Measurements from ENCODE around the gene TAX1BP3. TPM values are rescaled to one million over a fixed set of nuclear protein-coding genes. Genes with fewer than 3 reads are reported as not detected.

The TAX1BP3 gene
- total RNA-seq, 2 experiments from 2014 or later = 19.8 to 24.3 TPM

GRCh38 chr17:3698139-3698538, 29.8 kb upstream of the TAX1BP3 start:
- Histone ChIP-seq H3K9me3 (ENCODE audit: low read length) (peaks cover 13% of the 10 kb centered on the region; the same call in 1 of the 2 replicates), H3K79me2 (ENCODE audit: insufficient read depth, low read depth, low read length) (peaks cover 27% of the 10 kb centered on the region), H3K27ac (ENCODE audit: low read depth, low read length, poor library complexity, severe bottlenecking) (no peak overlapping the region), H4K20me1 (ENCODE audit: insufficient read depth, low read length) (no peaks in the 10 kb centered on the region), H2AFZ (ENCODE audit: low read length) (no peak overlapping the region), H3K4me2 (ENCODE audit: low read length) (no peak overlapping the region), H3K4me3 (ENCODE audit: low read depth, low read length, poor library complexity, severe bottlenecking) (no peak overlapping the region), H3K36me3 (ENCODE audit: insufficient read depth, low read length) (peaks cover 38% of the 10 kb centered on the region), H3K4me1 (ENCODE audit: insufficient read depth, low read length, poor library complexity, severe bottlenecking) (peaks cover 15% of the 10 kb centered on the region), H3K9me2 (ENCODE audit: insufficient read depth, low read length) (no peaks in the 10 kb centered on the region)
- ChIA-PET CTCF (ENCODE audit: unreplicated experiment) (no interaction called here), POLR2A (interaction anchor here (1.5 kb wide), 1 partner anchor 13 kb away, joined by 4 read pairs; no protein-coding TSS in a partner anchor)
- intact Hi-C loops (cut with micrococcal nuclease; ENCODE audit: unreplicated experiment) = no loop called here
- TF ChIP-seq CTCF (conservative IDR thresholded peaks at IDR 0.05; ENCODE audit: low read length) (no peak), EZH2phosphoT487 (IDR thresholded peaks at IDR 0.05; ENCODE audit: borderline replicate concordance, low read depth, low read length) (no peak)
- no peak for DNase-seq (ENCODE audit: low spot score)
- no TSS peak for BruUV-seq (replicated peaks)

- H3K9me3 ChIP-seq (ENCODE audit: low read length) = peaks cover 13% of the 10 kb centered on the region; the same call in 1 of the 2 replicates
- H3K79me2 ChIP-seq (ENCODE audit: insufficient read depth, low read depth, low read length) = peaks cover 38% of the 10 kb centered on the region
- BruUV-seq (replicated peaks) = no TSS peak
- no peak overlapping the region for H2AFZ ChIP-seq (ENCODE audit: low read length)
- CTCF ChIA-PET (ENCODE audit: unreplicated experiment) = no interaction called here
- peak overlapping the region; percentile 79 for H3K4me3 ChIP-seq (ENCODE audit: low read depth, low read length, poor library complexity, severe bottlenecking)
- POLR2A ChIA-PET = interaction anchor here (1.1 to 4.3 kb wide), 5 partner anchors 13 to 30 kb away, joined by 4 to 22 read pairs (median 4); partner anchors contain the start of gene HASPIN
- peaks cover 31% of the 10 kb centered on the region for H3K36me3 ChIP-seq (ENCODE audit: insufficient read depth, low read length)
- H4K20me1 ChIP-seq (ENCODE audit: insufficient read depth, low read length) = 0 out of 2 replicates have a peak, but pooled peaks cover 4% of the 10 kb centered on the region
- no peaks in the 10 kb centered on the region for H3K9me2 ChIP-seq (ENCODE audit: insufficient read depth, low read length)
- intact Hi-C loops (cut with micrococcal nuclease; ENCODE audit: unreplicated experiment) = no loop called here
- TF ChIP-seq EZH2phosphoT487 (IDR thresholded peaks at IDR 0.05; ENCODE audit: borderline replicate concordance, low read depth, low read length) (no peak), CTCF (conservative IDR thresholded peaks at IDR 0.05; ENCODE audit: low read length) (no peak)
- no peak for DNase-seq (ENCODE audit: low spot score)
- peak overlapping the region; percentile 75 for H3K4me2 ChIP-seq (ENCODE audit: low read length)
- peak overlapping the region; percentile 87 for H3K27ac ChIP-seq (ENCODE audit: low read depth, low read length, poor library complexity, severe bottlenecking)
- H3K4me1 ChIP-seq (ENCODE audit: insufficient read depth, low read length, poor library complexity, severe bottlenecking) = peaks cover 26% of the 10 kb centered on the region
Measured at GRCh38 chr17:3697103-3697476, 28.7 kb upstream of the TAX1BP3 start.

- peaks cover 50% of the 10 kb centered on the region for H3K79me2 ChIP-seq (ENCODE audit: insufficient read depth, low read depth, low read length)
- CTCF ChIA-PET (ENCODE audit: unreplicated experiment) = interaction anchor here (0.6 to 1.2 kb wide), 2 partner anchors 15 to 36 kb away, joined by 3 to 4 read pairs; no protein-coding TSS in a partner anchor
- peak within 1 kb of the TSS; percentile 79 for H3K4me3 ChIP-seq (ENCODE audit: low read depth, low read length, poor library complexity, severe bottlenecking)
- H3K4me2 ChIP-seq (ENCODE audit: low read length) = peak within 1 kb of the TSS; percentile 75
- no peaks in the 10 kb centered on the region for H3K9me2 ChIP-seq (ENCODE audit: insufficient read depth, low read length)
- H4K20me1 ChIP-seq (ENCODE audit: insufficient read depth, low read length) = 0 out of 2 replicates have a peak, but pooled peaks cover 4% of the 10 kb centered on the region
- BruUV-seq (replicated peaks) = no TSS peak
- POLR2A ChIA-PET = interaction anchor here (0.6 to 4.3 kb wide), 9 partner anchors 14 to 254 kb away, joined by 3 to 22 read pairs (median 4); partner anchors contain the start of gene HASPIN
- intact Hi-C loops (cut with micrococcal nuclease; ENCODE audit: unreplicated experiment) = loop anchor here (1.0 kb wide), 1 partner anchor 15 kb away; no protein-coding TSS in a partner anchor
- peaks cover 38% of the 10 kb centered on the region for H3K4me1 ChIP-seq (ENCODE audit: insufficient read depth, low read length, poor library complexity, severe bottlenecking)
- H3K27ac ChIP-seq (ENCODE audit: low read depth, low read length, poor library complexity, severe bottlenecking) = peak within 1 kb of the TSS; percentile 87
- H2AFZ ChIP-seq (ENCODE audit: low read length) = peak within 1 kb of the TSS; percentile 30; the same call in 1 of the 2 replicates
- peak; percentile 87 for DNase-seq (ENCODE audit: low spot score)
- H3K9me3 ChIP-seq (ENCODE audit: low read length) = peaks cover 13% of the 10 kb centered on the region; the same call in 1 of the 2 replicates
- peaks cover 31% of the 10 kb centered on the region for H3K36me3 ChIP-seq (ENCODE audit: insufficient read depth, low read length)
- TF ChIP-seq CTCF (conservative IDR thresholded peaks at IDR 0.05; ENCODE audit: low read length) (no peak), EZH2phosphoT487 (IDR thresholded peaks at IDR 0.05; ENCODE audit: borderline replicate concordance, low read depth, low read length) (no peak)
Measured at GRCh38 chr17:3695723-3696411, 27.5 kb upstream of the TAX1BP3 start, which contains the start of gene P2RX5. P2RX5 (minus strand) TSS chr17:3696155; CDS start chr17:3696005, 150 bp downstream.

All from OCI-LY7 (cell line).